Measurements from ENCODE around the gene PTH1R.

GRCh38 chr3:46894256-46894655, 16.7 kb downstream of the PTH1R start:
- TF ChIP-seq, protein P1, sequence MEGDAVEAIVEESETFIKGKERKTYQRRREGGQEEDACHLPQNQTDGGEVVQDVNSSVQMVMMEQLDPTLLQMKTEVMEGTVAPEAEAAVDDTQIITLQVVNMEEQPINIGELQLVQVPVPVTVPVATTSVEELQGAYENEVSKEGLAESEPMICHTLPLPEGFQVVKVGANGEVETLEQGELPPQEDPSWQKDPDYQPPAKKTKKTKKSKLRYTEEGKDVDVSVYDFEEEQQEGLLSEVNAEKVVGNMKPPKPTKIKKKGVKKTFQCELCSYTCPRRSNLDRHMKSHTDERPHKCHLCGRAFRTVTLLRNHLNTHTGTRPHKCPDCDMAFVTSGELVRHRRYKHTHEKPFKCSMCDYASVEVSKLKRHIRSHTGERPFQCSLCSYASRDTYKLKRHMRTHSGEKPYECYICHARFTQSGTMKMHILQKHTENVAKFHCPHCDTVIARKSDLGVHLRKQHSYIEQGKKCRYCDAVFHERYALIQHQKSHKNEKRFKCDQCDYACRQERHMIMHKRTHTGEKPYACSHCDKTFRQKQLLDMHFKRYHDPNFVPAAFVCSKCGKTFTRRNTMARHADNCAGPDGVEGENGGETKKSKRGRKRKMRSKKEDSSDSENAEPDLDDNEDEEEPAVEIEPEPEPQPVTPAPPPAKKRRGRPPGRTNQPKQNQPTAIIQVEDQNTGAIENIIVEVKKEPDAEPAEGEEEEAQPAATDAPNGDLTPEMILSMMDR (IDR thresholded peaks at IDR 0.05) = no peak
- TF ChIP-seq ZFX (IDR thresholded peaks at IDR 0.05; ENCODE audit: borderline replicate concordance) = no peak

All from 22Rv1 (cell line).